K562 (cell line): ENCODE measurements around the gene ZNF30. TPM values are rescaled to one million over a fixed set of nuclear protein-coding genes. Genes with fewer than 3 reads are reported as not detected.
"Not testable (repeated sequence)": the region's sequence is repeated elsewhere in the genome, so short reads cannot be mapped to it uniquely, and the experiment has no call there.

Source experiments
- ATAC-seq: fragments of 200-7000 bp; cut with Tn5 transposase; 3 replicates; pipeline ENCODE4 v1.9.1; 2020; ENCODE audit warnings: moderate library complexity
- BruUV-seq: library from RNA; stranded (reverse); fragments of 400-500 nt; replicated peaks from 2 replicates; lab custom pipeline; 2021; lab: Mats Ljungman, UMichigan
- CTCF ChIA-PET: fragments of 300-600 bp; formaldehyde crosslinking; extraction: SDS; loops from one replicate; lab custom pipeline; 2021; ENCODE audit warnings: low intra/inter-chr PET ratio; lab: Yijun Ruan, JAX
- POLR2A ChIA-PET: fragments of 300-600, 350-650 bp; sonication (Branson Sonifier 250); formaldehyde crosslinking; extraction: SDS; loops from one replicate; lab custom pipeline; 2021; ENCODE audit warnings: antibody characterized with exemption, inconsistent platforms; lab: Yijun Ruan, JAX
- DNase-seq, 4 experiments: peaks; one replicate each; pipeline versions ENCODE4 v3.0.0 to v3.0.0-alpha.2; 2011 to 2018; ENCODE audit warnings: low spot score in 3 of 4, mixed read lengths in 3 of 4; ENCODE audit errors: extremely low read depth in 1 of 4
- FAIRE-seq: peaks from 2 replicates; lab custom pipeline; 2011; peaks lifted over from hg19 to GRCh38; lab: Jason Lieb, UNC
- H2AFZ ChIP-seq: 2 replicates; pipeline ENCODE4 v1.6.0; 2011; ENCODE audit warnings: low read depth, low read length, control low read depth, inconsistent platforms
- H3K27ac ChIP-seq: fragments of 200-600 bp; 3 replicates; pipeline ENCODE4 v1.8.0; 2011; ENCODE audit warnings: low read depth, mild to moderate bottlenecking, control low read depth, inconsistent platforms, low read length, moderate library complexity, mixed read lengths; ENCODE audit errors: extremely low read depth
- H3K27me3 ChIP-seq, 2 experiments: fragments of 300-600 bp in 1 of 2; 2 replicates in 1 of 2; 3 replicates in 1 of 2; pipeline versions ENCODE4 v1.6.0 to v1.8.0; 2011; ENCODE audit warnings: inconsistent platforms in 2 of 2, low read length in 2 of 2, mild to moderate bottlenecking in 1 of 2, mixed read lengths in 1 of 2, moderate library complexity in 1 of 2; ENCODE audit not compliant: control insufficient read depth in 2 of 2, insufficient read depth in 2 of 2
- H3K36me3 ChIP-seq: fragments of 300-600 bp; 3 replicates; pipeline ENCODE4 v1.8.0; 2011; ENCODE audit warnings: mild to moderate bottlenecking, low read length, inconsistent platforms; ENCODE audit not compliant: control insufficient read depth, insufficient read depth
- H3K4me1 ChIP-seq, 2 experiments: fragments of 200-600 bp in 1 of 2; replicated peaks in 1 of 2; 2 replicates in 1 of 2; 3 replicates in 1 of 2; pipeline versions ENCODE4 v1.5.1 to v1.8.0; 2011; ENCODE audit warnings: inconsistent platforms in 2 of 2, low read length in 2 of 2, mild to moderate bottlenecking in 1 of 2, mixed read lengths in 1 of 2, moderate library complexity in 1 of 2; ENCODE audit not compliant: control insufficient read depth in 2 of 2, insufficient read depth in 2 of 2
- H3K4me2 ChIP-seq: 2 replicates; pipeline ENCODE4 v1.6.1; 2011; ENCODE audit warnings: low read length, control low read depth, inconsistent platforms, mixed read lengths; ENCODE audit not compliant: insufficient read depth
- H3K4me3 ChIP-seq: fragments of 200-600 bp; sonication (generic), shearing (Covaris generic); 2 replicates; pipeline ENCODE4 v1.5.1; 2016; ENCODE audit warnings: control low read depth, inconsistent platforms
- H3K79me2 ChIP-seq: fragments of 200-600 bp; 3 replicates; pipeline ENCODE4 v1.8.0; 2011; ENCODE audit warnings: low read length, inconsistent platforms; ENCODE audit not compliant: control insufficient read depth, insufficient read depth
- H3K9ac ChIP-seq, 2 experiments: 2 replicates each; pipeline versions ENCODE4 v1.6.0 to v1.6.1; 2011; ENCODE audit warnings: low read depth in 2 of 2, low read length in 2 of 2, control low read depth in 1 of 2, inconsistent platforms in 1 of 2, mild to moderate bottlenecking in 1 of 2, mixed read lengths in 1 of 2; ENCODE audit not compliant: insufficient read depth in 1 of 2
- H3K9me1 ChIP-seq: one replicate; pipeline ENCODE4 v1.6.0; 2011; ENCODE audit warnings: inconsistent platforms, mild to moderate bottlenecking, low read length, moderate library complexity; ENCODE audit not compliant: control insufficient read depth, insufficient read depth
- H3K9me3 ChIP-seq: replicated peaks from 2 replicates; pipeline ENCODE4 v1.5.1; 2011; ENCODE audit warnings: low read depth, low read length, inconsistent platforms; ENCODE audit not compliant: control insufficient read depth, insufficient read depth
- H4K20me1 ChIP-seq: replicated peaks from 2 replicates; pipeline ENCODE4 v1.6.1; 2011; ENCODE audit warnings: low read length, inconsistent platforms, mixed read lengths; ENCODE audit not compliant: control insufficient read depth, insufficient read depth
- CBX3 ChIP-seq, 2 experiments: IDR thresholded peaks; 1 replicate in 1 of 2; 2 replicates in 1 of 2; pipeline ENCODE4 v1.6.1; 2012; ENCODE audit warnings: inconsistent platforms in 2 of 2, low read length in 2 of 2, borderline replicate concordance in 1 of 2, control low read depth in 1 of 2
- CBX5 ChIP-seq: IDR thresholded peaks from 2 replicates; pipeline ENCODE4 v1.6.1; 2014; ENCODE audit warnings: low read depth, borderline replicate concordance
- TRIM24 ChIP-seq, 2 experiments: fragments of 450-650 bp; IDR thresholded peaks; 2 replicates each; pipeline ENCODE4 v1.6.1; 2016
- TRIM28 ChIP-seq: fragments of 450-650 bp; IDR thresholded peaks from 2 replicates; pipeline ENCODE4 v1.6.1; 2017
- XRCC4 ChIP-seq: IDR thresholded peaks from one replicate; pipeline ENCODE4 v1.6.1; 2011; ENCODE audit not compliant: insufficient read depth, insufficient read length; ENCODE audit errors: extremely low read depth
- ZNF224 ChIP-seq: sonication (generic); formaldehyde crosslinking; IDR thresholded peaks from 2 replicates; pipeline ENCODE4 v1.8.0; 2022; ENCODE audit warnings: mild to moderate bottlenecking, missing genetic modification reagents
- WGBS: fragments of 100-300 bp; shearing (Covaris generic); methylation state at CpG from one replicate; pipeline ENCODE4 v1.1.6; 2016; ENCODE audit warnings: low coverage, mixed read lengths; ENCODE audit not compliant: insufficient coverage; ENCODE audit errors: missing lambda C conversion rate; 5-methylcytosine and 5-hydroxymethylcytosine counted together
- in situ Hi-C: fragments of 300-500 bp; cut with MboI; formaldehyde crosslinking; loops from 4 replicates; pipeline ENCODE4 v1.15.0; 2018; ENCODE audit warnings: inconsistent platforms, mixed read lengths
- intact Hi-C: fragments of 100-400 bp; cut with micrococcal nuclease; formaldehyde crosslinking; loops from 2 replicates; pipeline ENCODE4 v1.14.2; 2022
- polyA plus RNA-seq, 8 experiments: library from polyadenylated mRNA; depleted of rRNA in 4 of 8; stranded (reverse) in 5 of 8; unstranded in 3 of 8; fragments of >200 nt; fragmentation: Nextera tagmentation in 2 of 8; fragmentation: Illumina TruSeq in 1 of 8; extraction: Ambion mirVana in 2 of 8; extraction: Trizol in 1 of 8; gene quantifications; 2 replicates each; pipeline versions ENCODE4 v1.2.1 to v1.2.3, GENCODE V29; 2011 to 2014; ENCODE audit warnings: inconsistent platforms in 1 of 8, missing spikeins in 1 of 8
- total RNA-seq, 7 experiments: library from RNA; depleted of rRNA in 6 of 7; stranded (reverse); fragments of >200 nt in 6 of 7; fragmentation: Illumina TruSeq in 2 of 7; extraction: Trizol in 2 of 7; gene quantifications; 2 replicates each; pipeline versions ENCODE4 v1.2.1 to v1.2.3, GENCODE V29; 2011 to 2021; ENCODE audit warnings: low replicate concordance in 1 of 7

ZNF30 gene
- total and polyA plus RNA-seq, 9 of the 15 experiments (the other 6 are each of a cell fraction or from before 2014, with no cell fraction given), result 7.3 to 13.4 (median 10.6) TPM

DNA sequence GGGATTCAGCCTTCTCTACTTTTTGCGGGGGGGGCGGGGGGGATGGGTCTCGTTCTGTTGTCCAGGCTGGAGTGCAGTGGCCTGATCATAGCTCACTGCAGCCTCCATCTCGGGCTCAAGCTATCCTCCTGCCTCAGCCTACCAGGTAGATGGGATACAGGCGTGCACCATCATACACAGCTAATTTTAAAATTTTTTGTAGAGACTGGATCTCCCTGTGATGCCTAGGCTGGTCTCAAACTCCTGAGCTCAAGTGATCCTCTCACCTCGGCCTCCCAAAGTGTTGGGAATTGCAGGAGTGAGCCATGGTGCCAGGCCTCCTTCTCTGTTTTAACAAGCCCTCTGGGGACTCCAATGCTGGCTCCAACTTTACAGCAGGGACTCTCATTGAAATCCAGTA, 37.9 kb downstream of the ZNF30 start:
- Histone ChIP-seq H3K79me2 (peaks cover 40% of the 10 kb centered on the region), H3K4me2 (no peak overlapping the region), H3K36me3 (peaks cover 26% of the 10 kb centered on the region), H2AFZ (no peak overlapping the region), H3K4me3 (no peak overlapping the region), H3K9ac (no peak overlapping the region), H3K27me3 (no peaks in the 10 kb centered on the region), H3K4me1 (peaks cover 12 to 28% of the 10 kb centered on the region in 2 experiments; a peak in 4 of 5 replicates), H4K20me1 (no peaks in the 10 kb centered on the region), H3K9me3 (peaks cover 34% of the 10 kb centered on the region)
- in situ Hi-C loops (no loop called here), intact Hi-C loops (no loop called here)
- POLR2A ChIA-PET, result no interaction called here
- 86% methylated on average over 3 of the region's 6 CpGs for WGBS
- CTCF ChIA-PET, result no interaction called here
- ATAC-seq (no peak), FAIRE-seq (no peak), DNase-seq (no peak)
- TF ChIP-seq XRCC4 (no peak), ZNF224 (CRISPR knock-in tag) (no peak)
- TF ChIP-seq, all 486 proteins: peak for 0
- Histone ChIP-seq H3K9me1 (no peaks in the 10 kb centered on the region), H3K27ac (no peak overlapping the region)
- no TSS peak for BruUV-seq

DNA sequence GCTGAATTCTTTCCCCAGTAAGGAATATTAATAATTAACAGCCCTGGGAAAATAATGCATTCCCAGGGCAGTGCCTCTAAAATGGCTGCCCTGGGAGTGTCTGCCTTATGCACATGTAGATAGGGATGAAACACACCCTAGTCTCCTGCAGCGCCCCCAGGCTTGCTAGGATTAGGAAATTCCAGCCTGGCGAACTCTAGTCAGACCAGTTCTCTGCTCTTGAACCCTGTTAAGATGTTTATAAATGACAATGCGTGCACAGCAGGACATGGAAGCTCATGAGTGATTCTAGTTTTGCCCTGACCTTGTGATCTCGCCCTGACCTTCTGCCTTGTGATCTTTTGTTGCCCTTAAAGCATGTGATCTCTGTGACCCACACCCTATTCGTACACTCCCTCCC, 38.8 kb downstream of the ZNF30 start:
- H3K27me3 ChIP-seq, H3K27ac ChIP-seq, FAIRE-seq, H3K9ac ChIP-seq, intact Hi-C loops, POLR2A ChIA-PET, H3K4me3 ChIP-seq, H4K20me1 ChIP-seq, H3K9me1 ChIP-seq, CTCF ChIA-PET, DNase-seq, BruUV-seq, H3K4me2 ChIP-seq, in situ Hi-C loops, ATAC-seq, H2AFZ ChIP-seq: not testable (repeated sequence)
- Histone ChIP-seq H3K36me3 (peaks cover 17% of the 10 kb centered on the region; the same call in 2 of the 3 replicates), H3K9me3 (peaks cover 30% of the 10 kb centered on the region), H3K79me2 (peaks cover 35% of the 10 kb centered on the region), H3K4me1 (peaks cover 12 to 28% of the 10 kb centered on the region in 2 experiments; a peak in 4 of 5 replicates)
- WGBS, result 65% methylated on average over 5 of the region's 5 CpGs
- TF ChIP-seq TRIM28 (peak; percentile 54; the same call in 1 of the 2 replicates), TRIM24 (IDR thresholded peaks at IDR 0.05) (0 out of 4 replicates have a peak, but pooled peaks of 1 of the 2 experiments have one; percentile 22), CBX5 (peak; percentile 64; the same call in 1 of the 2 replicates), CBX3 (IDR thresholded peaks at IDR 0.05; ENCODE audit: borderline replicate concordance in 1 of 2, low read length in 2 of 2) (peak in 1 of 2 experiments; percentile 74; a peak in 1 of 3 replicates)
